Measurements from ENCODE around the gene MCTP1.

Gene MCTP1

DNA sequence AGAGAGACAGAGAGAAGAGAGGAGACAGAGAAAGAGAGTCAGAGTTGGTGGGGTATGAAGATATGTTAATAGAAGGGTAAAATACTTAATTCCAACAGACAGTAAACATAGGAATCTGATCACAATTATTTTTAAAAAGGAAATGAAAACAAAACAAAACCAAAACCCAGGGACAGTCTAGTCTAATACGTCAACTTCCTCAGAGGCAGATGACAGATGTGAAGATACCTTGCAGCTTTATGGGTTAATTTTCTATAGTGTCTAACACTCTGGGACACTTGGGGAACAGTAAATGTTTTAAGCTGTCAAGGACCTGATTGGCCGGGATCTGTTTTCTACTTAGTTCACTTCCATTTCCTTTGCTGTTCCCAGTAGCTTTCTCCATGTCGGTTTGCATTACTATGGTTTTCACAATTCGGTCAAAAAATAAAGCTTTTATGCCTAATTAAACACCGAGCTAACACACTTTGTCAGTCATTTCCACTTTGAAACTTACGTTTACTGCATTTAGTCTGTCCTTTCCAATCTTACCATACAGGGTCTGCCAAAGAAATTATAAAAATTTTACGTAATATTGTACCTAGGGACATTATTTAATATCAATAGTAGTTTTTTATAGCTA, 216.5 kb downstream of the MCTP1 start:
- no peak for DNase-seq

DNA sequence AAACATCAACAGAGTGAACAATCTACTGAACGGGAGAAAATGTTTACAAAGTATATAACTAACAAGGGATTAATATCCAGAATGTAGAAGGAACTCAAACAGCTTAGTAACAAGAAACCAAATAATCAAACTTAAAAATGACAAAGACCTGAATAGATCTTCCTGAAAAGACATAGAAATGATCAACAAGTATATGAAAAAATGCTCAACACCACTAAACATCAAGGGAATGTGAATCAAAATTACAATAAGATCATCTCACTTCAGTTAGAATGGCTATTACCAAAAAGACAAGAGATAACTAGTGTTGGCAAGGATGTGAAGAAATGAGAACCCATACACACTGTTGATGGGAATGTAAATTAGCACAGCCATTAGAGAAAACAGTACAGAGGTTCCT, 218.8 kb downstream of the MCTP1 start:
- no peak for DNase-seq

DNA sequence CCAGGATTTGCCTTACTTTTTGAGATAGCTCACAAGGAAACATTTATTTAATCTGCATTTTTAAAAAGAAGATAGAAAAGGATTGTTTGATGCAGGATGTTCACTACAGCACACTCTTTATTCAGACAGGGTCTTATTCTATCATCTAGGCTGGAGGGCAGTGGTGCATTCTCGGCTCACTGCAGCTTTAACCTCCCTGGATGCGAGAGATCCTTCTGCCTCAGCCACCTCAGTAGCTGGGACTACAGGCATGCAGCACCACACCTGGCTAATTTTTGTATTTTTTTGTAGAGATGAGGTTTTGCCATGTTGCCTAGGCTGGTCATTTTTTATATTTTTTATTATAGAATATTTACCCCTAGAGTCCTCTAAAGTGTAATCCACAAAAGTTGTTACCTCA, 221.4 kb downstream of the MCTP1 start:
- no peak for DNase-seq

DNA sequence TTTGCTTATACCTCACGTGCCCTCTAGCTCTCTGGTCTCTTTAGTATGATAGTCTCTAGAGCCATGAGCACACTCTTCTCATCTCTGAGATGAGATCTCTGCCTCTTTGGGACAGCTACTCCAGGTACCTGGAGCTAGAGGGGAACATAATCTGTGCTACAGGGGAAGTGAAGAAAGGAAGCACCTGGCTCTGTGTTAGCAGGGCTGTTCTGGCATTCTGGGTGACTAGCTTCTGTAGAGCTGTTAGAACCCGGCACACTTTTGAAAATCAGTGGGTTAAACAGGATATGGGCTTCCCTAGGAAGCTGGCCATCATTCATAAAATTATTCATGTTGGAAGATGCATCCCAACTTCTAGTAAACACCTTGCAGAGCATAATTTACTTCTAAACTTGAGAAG, 224.8 kb downstream of the MCTP1 start:
- no peak for DNase-seq

DNA sequence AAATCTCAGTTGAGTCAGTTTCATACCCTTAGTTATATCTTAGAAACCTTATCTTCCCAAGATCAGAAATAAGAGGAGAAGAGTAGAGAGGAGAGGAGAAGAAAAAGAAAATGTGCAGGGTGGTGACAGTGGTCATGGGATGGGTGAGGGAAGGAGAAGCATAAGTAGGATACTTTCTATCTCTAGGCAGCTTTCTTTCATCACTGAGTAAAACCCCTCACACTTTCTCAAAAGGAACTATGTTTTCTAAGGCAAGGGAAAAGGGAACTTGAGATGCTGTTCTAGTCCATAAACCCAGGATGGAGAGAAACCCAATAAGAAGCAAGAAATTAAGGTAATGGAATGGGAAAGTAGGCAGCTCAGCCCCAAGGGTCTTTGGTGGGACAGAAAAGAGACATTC, 225.3 kb downstream of the MCTP1 start:
- no peak for DNase-seq

DNA sequence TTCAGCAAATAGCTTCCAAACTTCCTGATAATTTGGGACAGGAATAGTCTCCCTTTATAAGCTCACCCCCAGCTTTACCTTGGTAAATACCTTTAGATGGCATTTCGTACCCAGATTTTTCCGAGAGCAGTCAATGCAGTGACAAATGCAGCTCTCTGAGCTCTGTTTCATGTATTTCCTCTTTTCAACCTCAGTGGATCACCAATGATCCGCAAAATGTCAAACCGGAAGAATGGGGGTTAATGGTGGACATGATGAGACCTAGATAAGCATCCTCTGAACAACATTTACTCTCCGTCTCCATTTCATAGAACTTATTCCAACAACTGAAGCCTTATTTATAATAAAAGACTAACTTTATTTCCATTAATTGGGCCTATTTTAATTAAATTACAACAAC, 227.3 kb downstream of the MCTP1 start:
- DNase-seq, result no peak

DNA sequence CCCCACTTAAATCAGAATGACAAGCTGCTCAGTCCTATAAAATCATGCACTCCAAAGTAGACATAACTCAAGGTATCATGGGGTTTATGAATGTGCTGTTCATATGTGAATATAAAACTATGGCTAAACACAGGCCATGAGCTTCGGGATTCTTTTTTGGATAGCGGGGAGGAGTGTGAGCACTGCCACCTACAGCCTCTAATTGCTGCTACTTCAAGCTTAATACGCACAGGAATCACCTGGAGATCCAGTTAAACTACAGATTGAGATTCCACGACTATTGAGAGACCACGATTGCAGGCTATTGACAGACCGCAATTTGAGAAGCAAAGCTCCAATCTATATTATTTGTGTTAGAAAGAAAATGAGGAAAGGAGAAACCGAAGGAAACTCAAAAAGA, 231.6 kb downstream of the MCTP1 start:
- no peak for DNase-seq

DNA sequence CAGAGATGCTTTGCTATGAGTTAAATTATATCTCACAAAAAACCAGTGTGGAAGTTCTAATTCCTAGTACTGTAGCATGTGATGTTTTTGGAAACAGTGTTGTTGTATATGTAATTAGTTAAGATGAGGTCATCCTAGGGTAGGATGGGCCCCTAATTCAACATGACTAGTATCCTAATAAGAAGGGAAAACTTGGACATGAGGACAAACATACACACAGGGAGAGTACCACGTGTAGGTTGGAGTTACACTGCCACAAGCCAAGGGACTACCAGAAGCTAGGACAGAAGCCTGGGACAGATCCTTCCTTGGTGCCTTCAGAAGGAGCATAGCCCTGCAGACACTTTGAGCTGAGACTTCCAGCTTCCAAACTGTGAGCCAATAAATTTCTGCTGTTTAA, 234.2 kb downstream of the MCTP1 start:
- no peak for DNase-seq

DNA sequence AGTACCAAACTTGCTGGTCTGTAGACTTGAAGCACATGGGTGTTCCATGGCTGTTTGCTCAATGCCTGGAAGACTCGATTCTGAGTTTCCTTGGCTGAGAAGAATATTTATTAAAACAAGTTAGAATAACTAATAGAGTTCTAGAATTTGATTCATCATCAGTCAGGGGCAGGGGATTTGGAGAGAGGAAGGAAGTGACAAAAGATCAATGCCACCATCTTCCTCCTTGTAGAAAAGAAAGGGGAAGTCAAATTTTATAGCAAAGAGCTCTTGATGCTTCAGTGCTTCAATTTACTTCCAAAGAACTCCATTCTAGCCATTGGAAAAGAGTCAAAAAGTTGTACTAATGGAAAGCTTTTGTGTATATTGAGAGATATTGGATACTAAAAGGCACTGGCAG, 236.3 kb downstream of the MCTP1 start:
- DNase-seq, result no peak

DNA sequence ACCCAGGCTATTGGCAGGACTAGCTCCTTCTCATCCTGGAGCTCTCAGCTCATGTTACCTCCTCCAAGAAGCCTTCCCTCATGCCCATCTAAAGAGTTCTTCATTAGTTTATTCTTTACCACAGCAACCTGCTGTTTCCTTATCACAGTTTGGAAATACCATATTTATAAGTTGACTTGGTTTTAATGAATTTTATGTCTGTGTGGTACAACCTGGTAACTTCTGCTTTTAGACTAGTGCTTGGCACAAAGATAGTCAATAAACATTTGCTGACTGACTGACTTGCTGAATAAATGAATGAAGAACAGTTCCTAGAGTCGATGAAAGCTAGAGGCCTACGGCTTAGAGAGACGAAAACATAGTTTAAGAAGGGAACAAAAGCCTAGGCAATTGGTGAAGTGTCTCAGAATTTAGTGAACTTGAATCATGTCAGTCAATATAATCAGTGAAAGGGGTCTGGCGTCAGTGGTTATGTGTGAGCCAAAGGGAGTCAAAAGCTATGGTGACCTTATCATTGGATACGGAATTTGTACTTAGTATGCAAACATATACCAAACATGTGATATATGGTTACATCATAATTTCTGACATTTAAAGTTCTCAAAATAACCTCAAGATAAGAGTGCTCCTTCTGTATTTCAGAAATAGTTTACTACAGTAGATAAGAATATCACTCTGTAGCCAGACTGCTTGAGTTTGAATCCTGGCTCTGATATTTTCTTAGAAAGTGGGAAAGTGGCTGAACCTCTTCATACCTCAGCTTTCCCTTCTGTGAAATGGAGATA, 239.5 kb downstream of the MCTP1 start:
- DNase-seq, result no peak

DNA sequence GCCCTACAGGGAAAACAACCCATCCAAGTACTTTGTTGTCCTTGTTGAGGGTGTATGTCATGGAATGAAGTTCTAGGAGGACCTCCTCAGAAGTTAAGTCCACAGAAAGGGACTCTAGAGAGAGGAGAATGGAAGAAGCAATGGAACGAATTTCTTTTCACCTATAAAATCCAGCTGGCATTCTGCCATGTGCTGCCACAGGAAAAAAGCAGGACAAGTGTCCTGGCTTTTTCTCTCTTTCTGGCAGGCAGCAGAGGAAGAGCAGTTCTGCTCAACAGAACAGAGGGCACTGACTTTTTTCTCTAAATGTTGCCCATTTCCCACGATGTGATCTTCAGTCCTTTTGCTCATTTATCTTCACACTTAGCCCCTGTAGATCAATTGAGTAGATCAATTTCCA, 240.8 kb downstream of the MCTP1 start:
- no peak for DNase-seq

DNA sequence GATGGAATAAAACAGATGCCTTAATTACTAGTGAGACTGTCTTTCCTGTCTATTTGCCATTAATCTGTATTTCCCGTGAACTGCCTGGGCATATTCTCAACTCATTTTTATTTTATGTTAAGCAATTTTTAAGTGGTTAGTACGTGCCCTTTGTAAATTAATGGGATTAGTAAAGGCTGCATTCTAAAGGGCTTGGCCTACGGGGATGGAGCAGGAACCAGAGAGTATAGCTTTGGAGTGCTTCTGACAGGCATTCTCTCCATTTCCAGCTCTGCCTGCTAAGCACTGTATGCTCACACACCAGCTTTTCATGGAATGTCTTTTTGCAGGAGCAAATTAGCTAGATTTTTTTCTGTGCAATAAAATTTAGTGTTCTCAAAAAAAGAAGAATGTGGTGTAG, 241.2 kb downstream of the MCTP1 start:
- DNase-seq, result no peak

DNA sequence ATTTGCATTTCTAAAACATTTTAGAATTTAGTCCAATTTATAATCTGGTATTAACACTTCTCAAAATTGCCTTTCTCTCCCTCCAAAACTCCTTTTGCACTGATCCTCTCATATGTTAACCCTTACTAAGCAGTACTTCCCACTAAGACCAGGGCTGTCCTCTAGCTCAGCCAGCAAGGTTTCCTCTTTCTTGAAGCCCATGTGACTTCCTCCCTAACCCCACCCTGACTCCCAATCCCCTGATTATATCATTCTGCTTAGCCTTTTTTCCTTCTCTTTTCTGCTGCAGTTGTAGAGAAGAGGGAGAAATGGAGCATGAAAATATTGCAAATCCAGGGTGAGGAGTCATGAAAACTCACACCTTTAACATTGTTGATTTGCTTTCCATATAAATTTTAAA, 241.7 kb downstream of the MCTP1 start:
- no peak for DNase-seq

DNA sequence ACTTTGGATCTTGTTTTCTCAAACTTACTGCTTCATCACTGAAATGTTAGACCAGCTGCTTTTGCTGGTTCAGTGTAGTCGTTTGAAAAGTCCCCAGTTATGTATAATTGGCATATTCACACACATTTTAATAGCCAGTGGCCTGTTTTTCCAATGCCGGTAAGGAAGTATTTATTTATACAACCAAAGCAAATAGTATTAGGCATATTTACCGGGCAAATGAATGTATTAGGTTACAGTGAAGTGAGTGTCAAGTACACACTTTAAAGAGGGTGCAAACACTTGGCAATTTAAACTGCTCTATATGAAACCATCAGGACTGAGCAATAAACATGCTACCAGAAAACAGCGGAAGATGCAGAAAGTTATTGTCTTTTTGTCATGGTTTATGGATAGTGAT, 242.9 kb downstream of the MCTP1 start:
- DNase-seq, result peak; percentile 38

DNA sequence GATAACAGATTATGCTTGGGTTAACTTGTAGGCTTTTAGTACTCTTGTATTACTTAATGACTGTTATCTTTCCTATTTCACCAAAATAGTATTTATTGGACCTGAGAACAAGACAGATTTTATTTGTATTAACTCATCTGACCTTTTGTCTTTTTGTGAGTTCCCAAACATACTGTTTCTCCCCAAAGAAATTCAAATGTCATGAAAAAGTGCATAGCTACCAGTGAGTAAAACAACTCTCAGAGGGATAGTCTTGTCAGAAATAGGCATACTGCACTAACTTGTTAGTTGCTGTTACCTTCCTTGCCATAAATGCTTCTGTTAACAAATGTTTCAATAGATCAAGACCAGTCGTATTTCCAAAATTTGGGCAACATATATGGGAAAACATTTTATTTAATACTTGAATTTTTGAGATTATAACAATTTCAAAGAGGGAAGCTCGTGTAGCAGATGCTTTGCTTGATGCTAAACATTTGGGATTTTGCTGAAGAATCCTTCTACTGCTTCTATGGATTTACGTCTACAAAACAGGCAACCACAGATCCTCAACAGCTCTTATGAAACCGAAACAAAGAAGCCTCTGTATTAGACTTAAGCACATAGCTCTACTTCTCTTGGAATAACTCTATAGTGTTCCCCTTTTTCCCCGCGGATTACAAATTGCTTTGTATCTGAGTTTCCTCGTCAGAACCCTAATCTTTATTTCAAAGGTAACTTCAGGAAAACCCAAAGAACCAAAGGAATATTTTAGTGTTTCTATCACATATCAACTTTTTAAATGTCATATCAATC, 248.8 kb downstream of the MCTP1 start:
- DNase-seq, result no peak

DNA sequence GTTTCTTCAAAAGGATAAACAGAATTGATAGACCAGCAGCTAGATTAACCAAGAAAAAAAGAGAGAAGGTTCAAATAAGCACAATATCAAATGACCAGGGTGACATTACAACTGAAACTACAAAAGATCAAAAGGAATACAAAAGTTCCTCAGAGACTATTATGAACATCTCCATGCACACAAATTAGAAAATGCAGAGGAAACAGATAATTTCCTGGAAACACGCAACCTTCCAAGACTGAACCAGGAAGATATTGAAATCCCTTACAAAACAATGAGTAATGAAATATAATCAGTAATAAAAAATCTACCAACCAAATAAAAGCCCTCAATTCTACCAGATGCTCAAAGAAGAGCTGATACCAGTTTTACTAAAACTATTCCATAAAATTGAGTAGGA, 252.1 kb downstream of the MCTP1 start:
- no peak for DNase-seq

DNA sequence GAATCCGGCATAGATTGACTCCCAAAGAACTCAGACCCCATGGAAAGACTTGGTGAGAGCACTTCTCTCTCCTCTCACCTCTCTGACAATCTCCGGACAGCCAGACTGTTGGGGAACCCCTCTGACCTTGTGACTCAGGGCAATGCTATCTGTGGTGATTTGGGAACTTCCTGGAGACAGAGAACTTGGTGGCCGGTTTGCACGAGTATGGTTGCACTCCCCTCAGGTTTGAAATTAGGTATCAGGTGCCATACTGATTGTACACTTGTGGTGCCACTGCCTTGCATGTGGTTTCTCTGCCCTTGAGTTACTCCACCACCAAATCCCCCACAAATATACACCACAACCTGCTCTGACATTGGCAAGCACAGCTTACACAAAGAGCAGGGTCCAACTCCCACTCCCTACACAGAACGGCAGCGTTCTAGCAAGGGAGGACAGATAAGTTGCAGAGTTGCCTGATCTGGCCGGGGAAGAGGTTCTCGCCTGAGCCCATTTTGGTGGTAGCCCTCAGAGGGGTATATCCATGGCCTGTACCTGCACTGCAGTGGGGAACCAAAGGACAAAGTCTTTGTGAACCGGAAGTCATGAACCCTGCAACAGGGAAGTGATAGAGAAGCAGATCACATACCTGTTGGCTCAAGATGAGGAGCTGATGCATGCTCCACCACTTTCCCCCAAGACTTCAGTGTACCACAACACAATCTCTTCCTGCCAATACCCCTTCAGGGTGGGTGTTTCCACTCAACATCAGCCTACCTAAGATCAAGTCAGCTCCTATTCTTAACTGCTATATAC, 255.1 kb downstream of the MCTP1 start:
- no peak for DNase-seq

DNA sequence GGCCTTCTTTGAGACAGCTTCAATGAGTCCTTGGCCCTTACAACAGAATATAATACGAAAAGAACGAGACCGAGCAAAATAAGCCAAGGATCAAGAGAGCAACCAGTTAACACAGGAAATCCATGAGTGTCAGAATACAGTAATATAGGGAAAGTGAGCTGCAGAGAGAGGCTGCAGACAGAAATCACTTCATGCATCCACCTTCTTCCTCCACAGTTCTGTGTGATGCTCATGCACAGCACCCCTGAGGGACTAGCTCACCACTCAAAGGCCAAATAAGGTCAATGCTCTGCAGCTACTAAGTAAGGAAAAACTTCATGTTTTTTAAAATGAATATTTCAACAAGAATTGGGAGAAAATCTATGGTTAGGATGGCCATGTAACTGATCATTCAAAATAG, 257.1 kb downstream of the MCTP1 start:
- no peak for DNase-seq

DNA sequence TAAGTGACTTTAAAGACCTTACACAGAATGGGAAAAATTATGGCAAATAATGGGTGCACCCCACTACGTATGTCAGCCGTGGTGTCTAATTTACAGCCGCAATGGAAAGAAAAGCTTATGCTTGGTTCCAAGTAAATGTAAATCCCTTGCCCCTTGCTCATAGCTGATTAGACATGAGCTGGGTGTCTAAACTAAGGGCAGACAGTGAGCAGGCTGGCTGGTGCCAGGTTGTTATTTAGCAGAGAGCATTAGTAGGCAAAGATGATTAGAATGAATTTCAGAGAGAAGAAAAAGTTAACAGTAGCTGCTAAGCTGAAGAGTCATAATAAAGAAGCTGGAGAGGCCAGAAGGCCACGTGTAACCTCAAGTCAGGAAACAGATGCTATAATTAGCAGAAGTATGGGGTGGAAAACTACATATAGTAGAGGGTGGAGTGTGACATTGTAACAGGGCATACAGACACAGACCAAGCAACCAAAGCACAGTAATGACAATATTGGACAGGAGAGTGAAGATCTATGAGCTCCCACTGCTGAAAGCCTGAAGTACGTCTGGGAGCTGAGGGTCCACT, 257.7 kb downstream of the MCTP1 start:
- no peak for DNase-seq

DNA sequence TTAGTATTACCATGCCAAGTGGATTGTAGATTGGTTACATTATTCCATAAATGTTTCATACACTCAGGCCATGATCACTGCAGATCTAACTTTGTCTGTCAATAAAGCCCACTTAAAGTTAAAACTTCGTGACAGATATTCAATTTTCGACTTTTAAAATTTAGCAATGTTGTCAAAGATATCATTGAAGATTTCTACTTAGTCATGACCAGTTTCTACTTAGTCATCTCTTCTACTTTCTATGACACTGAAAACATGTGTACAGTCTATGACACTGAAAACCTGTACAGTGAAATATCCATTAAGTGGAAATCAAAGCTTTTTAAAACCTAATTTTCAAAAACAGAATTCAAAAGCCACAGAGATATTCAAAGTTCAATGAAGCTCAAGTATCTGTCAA, 258.2 kb downstream of the MCTP1 start:
- no peak for DNase-seq

DNA sequence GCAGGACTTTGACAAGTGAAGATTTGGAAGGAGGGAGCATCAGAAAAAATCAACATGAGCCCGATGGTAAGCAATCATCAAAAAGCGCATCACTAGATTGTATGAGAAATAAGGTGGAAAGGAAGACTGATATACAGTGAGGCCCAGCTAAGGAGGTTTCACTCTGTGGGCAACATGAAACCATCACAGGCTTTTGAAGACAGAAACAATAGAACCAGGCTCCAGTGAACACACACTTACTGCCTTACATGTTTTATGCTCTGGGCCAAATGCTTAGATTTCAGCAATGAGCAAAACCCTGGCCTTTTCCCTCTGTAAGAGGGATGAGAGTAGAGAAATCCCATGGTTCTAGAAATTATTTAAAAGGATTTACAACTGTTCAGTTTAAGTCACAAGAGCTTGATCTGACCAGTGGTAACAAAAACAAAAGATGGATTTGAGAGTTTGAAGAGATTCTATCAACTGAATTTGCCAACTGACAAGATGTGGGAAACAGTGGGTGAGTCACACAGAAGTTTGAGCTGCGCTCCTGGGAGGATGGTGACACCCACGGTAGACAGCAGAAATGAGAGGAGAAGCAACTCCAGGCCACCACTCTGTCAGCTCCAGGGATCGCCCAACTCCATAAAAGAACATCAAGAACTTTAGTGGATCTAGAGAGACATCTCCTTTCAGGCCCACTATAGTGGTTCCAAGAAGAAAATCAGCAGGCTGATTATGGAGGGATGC, 261.8 kb downstream of the MCTP1 start:
- DNase-seq, result no peak

DNA sequence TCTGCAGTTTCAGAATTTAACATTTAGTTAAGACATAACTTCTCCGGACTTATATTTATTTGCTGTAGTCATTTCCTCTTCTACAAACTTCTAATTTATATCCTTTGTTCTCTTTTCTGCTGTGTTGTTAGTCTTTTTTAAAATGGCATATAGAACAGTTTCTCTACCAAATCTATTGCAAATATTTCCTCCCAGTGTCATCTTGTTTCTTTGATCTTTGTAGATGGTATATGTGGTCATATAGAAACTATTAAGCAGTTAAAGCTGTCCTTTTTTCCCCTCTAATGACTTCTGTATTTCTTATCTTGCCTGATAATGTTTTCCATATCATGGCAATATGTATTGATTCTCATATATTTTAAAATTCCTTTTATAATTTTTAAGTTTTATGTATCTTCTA, 264.5 kb downstream of the MCTP1 start:
- DNase-seq, result no peak
